Hematopoietic multipotent progenitor cell treated with erythropoietin and hydrocortisone succinate and interleukin-3 and kit ligand, for 4 days (in vitro differentiated cells): Measurements from ENCODE around the gene PLXNB1.

Experiments
- DNase-seq: peaks from one replicate; pipeline ENCODE4 v3.0.0-alpha.2; 2015

PLXNB1 gene

DNA sequence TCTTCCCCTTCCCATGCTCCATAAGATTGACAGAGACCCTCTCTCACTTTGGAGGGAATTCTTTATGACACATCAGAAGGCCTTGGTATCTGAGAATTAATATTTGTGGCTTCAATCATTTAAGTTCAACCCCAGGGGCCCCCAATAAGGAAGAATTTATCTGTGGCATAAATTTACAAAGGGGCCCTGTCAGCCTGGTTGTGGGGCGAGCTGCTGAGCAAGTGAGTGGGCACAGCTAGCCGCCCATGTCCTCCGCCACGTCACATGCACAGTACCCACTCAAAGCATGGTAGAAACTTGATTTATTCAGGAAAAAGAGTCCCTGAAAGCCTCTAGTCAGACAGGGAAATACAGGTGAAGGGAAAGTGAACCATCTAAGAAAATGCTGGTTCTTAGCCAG, 13.3 kb downstream of the PLXNB1 start:
- no peak for DNase-seq

- DNase-seq = no peak
Observed at GRCh38 chr3:48416091-48416505, 13.8 kb downstream of the PLXNB1 start.

DNA sequence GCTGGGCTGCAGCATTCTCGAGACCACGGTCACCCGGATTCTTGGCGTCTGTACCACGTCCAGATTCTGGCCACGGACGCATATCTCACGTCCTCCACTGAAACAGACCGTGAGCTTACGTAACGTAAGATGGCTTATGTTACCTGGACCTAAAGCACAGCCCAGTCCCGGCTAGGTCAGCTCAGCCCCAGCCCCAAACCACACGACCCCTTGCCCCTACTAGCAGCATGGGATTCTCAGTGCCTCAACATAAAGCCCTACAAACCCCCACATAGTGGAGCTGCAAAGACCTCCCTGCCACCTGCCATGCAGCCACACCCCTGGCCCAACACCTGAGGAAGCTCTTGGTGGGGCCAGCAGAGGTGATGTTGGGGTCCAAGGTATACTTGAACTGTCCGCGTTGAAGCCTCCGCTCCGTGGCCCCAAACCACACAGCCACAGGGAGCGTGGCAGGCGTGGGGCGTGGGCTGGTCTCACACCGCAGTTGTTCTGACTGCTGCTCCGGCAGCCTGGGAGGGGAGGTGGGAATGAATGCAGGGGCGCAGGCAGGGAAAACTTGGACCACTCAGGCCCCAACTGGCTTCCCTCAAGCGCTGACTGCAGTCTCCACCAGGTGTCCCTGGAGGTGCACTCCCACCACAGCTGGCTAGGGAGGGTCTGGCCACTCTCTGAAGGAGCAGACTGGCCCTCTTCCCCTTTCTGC, 14.5 kb downstream of the PLXNB1 start:
- no peak for DNase-seq

- DNase-seq = no peak
Observed at GRCh38 chr3:48414376-48415250, 15.3 kb downstream of the PLXNB1 start.

GRCh38 chr3:48413611-48414010, 16.3 kb downstream of the PLXNB1 start:
- no peak for DNase-seq

- DNase-seq = no peak
Observed at GRCh38 chr3:48413086-48413485, 16.8 kb downstream of the PLXNB1 start.

GRCh38 chr3:48412375-48413001, 17.4 kb downstream of the PLXNB1 start:
- no peak for DNase-seq

- DNase-seq = no peak
Observed at GRCh38 chr3:48411606-48412374, 18.1 kb downstream of the PLXNB1 start.

DNA sequence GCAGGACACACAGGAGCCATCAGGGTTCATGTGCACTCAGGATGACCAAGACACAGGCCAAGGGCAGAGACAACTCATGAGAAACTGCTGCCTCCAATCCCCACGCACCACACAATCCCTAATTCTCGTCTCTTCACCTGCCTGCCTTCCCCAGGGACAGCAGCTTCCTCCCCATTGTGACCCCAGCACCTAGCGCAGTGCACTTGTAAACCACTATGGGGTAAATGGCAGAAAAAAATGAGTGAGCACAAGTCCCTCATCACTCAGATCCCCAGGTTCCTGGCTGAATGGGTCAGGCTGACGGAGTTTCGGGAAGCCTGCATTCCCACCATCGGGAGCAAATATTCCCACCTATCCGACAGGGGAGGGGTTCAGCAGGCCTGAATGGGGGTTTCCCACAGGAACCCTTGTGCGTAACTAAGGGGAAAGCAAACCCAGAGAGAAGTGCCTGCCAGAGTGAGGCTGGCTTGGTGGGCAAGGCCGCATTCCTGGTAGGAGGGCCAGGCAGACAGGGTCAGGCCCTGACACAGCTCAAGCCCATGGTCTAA, 18.8 kb downstream of the PLXNB1 start:
- DNase-seq = no peak

- no peak for DNase-seq
Observed at GRCh38 chr3:48410205-48411040, 19.5 kb downstream of the PLXNB1 start.

DNA sequence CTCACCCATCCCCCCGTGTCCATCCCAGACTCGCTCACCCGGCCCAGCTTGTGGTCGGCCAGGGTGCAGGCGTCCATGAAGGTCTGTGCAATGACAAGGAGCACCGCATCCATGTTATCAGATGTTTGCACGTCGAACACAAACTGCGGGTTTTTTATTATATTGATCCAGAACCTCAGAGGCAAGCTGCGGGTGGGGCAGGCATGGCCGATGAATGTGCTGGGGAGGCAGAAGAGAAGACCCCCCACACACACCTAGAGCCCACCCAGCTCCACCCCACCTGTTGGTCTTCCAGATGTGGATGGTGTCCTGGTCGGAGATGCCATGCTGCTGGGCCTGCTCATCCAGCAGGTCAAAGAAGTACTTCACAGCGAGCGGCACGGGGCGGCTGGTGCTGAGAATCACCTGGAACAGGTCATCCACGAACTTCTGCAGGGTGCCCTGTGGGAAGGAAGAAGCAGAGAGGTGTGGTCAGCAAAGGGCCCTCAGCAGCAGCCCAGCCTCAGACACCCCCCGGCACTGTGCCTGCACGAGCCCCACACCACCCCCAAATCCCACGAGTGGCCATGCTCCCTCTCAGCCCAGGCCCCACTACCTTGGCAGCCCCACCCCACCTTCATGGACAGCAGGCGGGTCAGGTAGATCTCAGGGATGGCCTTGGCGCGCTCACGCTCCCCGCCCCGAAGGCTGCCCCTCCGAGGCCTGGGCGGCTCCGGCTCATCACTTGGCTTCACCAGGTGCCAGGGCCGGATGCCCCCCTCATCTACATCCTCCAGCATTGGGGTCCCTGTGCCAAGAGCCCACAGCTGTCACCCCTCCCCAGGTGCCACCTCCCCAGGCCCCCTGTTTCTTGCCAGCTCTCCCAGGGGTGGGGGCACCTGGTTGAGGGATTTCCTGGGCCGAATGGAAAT, 20.3 kb downstream of the PLXNB1 start:
- no peak for DNase-seq

- peak; percentile 27 for DNase-seq
Observed at GRCh38 chr3:48408823-48409281, 21.0 kb downstream of the PLXNB1 start.

DNA sequence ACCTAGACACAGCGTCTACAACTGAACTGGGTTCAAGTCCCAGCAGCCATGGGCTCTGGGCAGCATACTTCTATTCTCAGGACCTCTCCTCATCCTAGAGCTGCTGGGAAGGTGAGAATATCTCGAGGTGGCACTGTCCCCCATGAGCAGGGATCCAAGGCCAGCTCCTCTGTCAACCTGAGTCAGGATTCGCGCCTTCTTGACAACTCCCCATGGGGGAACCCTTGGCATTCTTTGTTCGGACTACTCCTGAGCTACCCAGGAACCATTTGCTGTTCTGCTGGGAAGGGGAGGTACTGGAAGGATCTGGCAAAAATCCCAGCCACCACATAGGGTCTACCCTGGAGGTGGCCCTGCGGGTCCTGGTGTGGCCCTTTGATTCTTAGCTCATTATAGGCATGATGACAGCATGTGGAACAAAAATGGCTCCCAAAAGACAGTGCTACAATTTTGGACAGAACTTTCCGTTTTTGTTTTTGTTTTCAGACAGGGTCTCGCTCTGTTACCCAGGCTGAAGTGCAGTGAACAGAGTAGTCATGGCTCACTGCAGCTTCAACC, 22.3 kb downstream of the PLXNB1 start:
- no peak for DNase-seq

GRCh38 chr3:48406443-48407431, 23.1 kb downstream of the PLXNB1 start:
- DNase-seq = no peak

GRCh38 chr3:48405971-48406370, 23.9 kb downstream of the PLXNB1 start:
- DNase-seq = no peak

DNA sequence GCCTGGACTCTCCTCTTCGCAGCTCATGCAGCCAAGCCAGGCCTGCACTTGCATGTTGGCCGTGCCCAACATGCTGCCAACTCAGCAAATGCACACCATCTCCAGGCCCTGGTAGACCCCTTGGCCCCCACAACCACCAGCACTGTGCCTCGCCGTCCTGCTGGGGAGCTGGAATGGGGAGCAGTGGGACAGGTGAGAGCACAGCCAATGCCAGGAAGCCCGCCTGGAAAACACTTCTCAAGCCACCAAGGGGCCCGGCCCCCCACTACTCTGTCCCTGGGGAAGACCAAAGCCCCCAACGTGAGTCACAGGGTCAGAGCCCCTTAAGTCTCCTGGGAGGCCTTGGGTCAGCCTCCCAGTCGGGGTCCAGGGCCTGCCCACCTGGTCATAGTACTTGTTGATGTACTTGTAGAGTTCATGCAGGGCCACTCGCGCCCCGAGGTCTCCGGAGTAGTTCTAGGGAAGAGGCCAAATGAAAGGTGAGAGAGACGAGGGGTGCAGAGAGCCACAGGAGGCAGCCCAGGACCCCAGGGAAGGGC, 24.5 kb downstream of the PLXNB1 start:
- DNase-seq = no peak

DNA sequence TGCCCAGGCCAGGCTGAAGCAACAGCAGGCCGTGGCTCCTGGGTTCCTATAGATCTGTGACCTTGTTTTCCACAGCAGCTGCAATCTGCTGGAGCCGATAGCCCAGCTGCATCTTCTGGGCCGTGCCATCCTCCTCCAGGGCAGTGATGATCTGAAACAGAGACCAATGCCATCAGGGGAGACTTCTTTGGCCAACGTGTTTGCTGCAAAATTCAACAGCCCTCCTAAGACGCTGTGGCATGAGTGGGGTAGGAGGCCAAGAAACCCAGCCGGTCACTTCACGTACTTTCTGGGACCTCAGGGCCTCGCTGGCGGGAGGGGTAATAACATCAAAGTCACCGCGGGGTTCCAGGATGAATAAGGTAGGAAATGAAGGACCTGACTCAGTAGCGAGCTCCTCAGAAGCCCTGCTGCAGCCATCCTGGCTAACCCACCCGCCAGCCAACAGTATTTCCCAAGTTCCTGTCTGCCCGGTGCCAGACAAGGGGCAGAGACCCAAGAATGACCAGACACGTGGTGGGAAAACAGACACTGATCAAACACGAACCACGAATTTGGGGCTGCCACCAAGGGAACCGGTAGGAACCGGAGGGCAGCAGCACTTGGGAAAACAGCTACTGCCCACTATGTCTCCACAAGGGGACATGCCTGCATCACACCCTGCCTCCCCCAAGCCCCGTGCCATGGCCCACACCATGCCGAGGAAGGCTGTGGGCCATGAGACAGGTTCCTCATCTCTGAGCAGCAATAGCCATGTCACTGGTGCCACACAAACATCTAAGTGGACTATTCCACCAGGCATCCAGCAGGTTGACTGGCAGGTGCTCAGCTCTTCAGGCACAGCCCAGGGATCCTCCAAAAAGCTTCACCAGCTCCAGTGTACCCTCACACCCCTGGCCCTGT, 25.2 kb downstream of the PLXNB1 start:
- DNase-seq = no peak
